ENCODE results near the gene ABCG2. TPM values are rescaled to one million over a fixed set of nuclear protein-coding genes. Genes with fewer than 3 reads are reported as not detected.
A peak's percentile ranks its signal among the peaks of the same experiment; 100 is the strongest.

ABCG2 gene
- polyA plus RNA-seq, 1 of the 3 experiments (the other 2 are of a cell fraction), result 0.02 TPM

- no peaks in the 10 kb centered on the region for H4K20me1 ChIP-seq (ENCODE audit: insufficient read depth)
- no peaks in the 10 kb centered on the region for H3F3A ChIP-seq (replicated peaks; ENCODE audit: insufficient read depth)
- ChIA-PET POLR2A (no interaction called here), CTCF (interaction anchor here (0.8 to 1.8 kb wide), 2 partner anchors 10 to 154 kb away, joined by 4 to 5 read pairs; no protein-coding TSS in a partner anchor)
- H3K4me2 ChIP-seq, result no peak overlapping the region
- H3K9ac ChIP-seq, result no peak overlapping the region
- H3K36me3 ChIP-seq (replicated peaks in 1 of 2; ENCODE audit: control insufficient read depth in 1 of 2, insufficient read depth in 2 of 2, low read length in 1 of 2), result peaks cover 61 to 71% of the 10 kb centered on the region in 2 experiments
- no peaks in the 10 kb centered on the region for H3K79me2 ChIP-seq (ENCODE audit: insufficient read depth)
- no peak for DNase-seq
- no peak overlapping the region for H2AFZ ChIP-seq (ENCODE audit: low read depth)
- 97% methylated on average over 3 of the region's 3 CpGs for WGBS (ENCODE audit: low lambda C conversion rate)
- TF ChIP-seq EZH2phosphoT487 (IDR thresholded peaks at IDR 0.05; ENCODE audit: borderline replicate concordance, low read depth) (no peak), YY1 (IDR thresholded peaks at IDR 0.05; ENCODE audit: low read depth) (no peak), NRF1 (IDR thresholded peaks at IDR 0.05; ENCODE audit: low read depth, low read length) (no peak), MXI1 (IDR thresholded peaks at IDR 0.05; ENCODE audit: low read depth, low read length) (no peak), PBX3 (IDR thresholded peaks at IDR 0.05) (no peak)
- no peak overlapping the region for H3K4me3 ChIP-seq (ENCODE audit: low read depth in 2 of 2, low read length in 1 of 2)
- no peaks in the 10 kb centered on the region for H3K9me3 ChIP-seq
- no peaks in the 10 kb centered on the region for H3K4me1 ChIP-seq (ENCODE audit: control insufficient read depth in 1 of 2, insufficient read depth in 2 of 2, low read depth in 1 of 2, low read length in 1 of 2)
- H3K27ac ChIP-seq (ENCODE audit: low read depth in 2 of 2, low read length in 1 of 2), result no peak overlapping the region
- no peaks in the 10 kb centered on the region for H3K9me2 ChIP-seq
- H3K27me3 ChIP-seq (ENCODE audit: insufficient read depth), result no peaks in the 10 kb centered on the region
Measured at GRCh38 chr4:88058295-88058694, 100.1 kb downstream of the ABCG2 start.

GRCh38 chr4:88054901-88055300 lies 103.5 kb downstream of the ABCG2 start:
- Histone ChIP-seq H3F3A (replicated peaks; ENCODE audit: insufficient read depth) (no peaks in the 10 kb centered on the region), H2AFZ (ENCODE audit: low read depth) (no peak overlapping the region), H3K79me2 (ENCODE audit: insufficient read depth) (no peaks in the 10 kb centered on the region), H3K9ac (no peak overlapping the region), H3K27ac (ENCODE audit: low read depth in 2 of 2, low read length in 1 of 2) (no peak overlapping the region), H3K36me3 (replicated peaks in 1 of 2; ENCODE audit: control insufficient read depth in 1 of 2, insufficient read depth in 2 of 2, low read length in 1 of 2) (peaks cover 72 to 75% of the 10 kb centered on the region in 2 experiments), H3K4me2 (no peak overlapping the region), H3K4me1 (ENCODE audit: control insufficient read depth in 1 of 2, insufficient read depth in 2 of 2, low read depth in 1 of 2, low read length in 1 of 2) (no peaks in the 10 kb centered on the region), H3K4me3 (ENCODE audit: low read depth in 2 of 2, low read length in 1 of 2) (no peak overlapping the region), H3K9me2 (no peaks in the 10 kb centered on the region), H3K27me3 (ENCODE audit: insufficient read depth) (no peaks in the 10 kb centered on the region), H4K20me1 (ENCODE audit: insufficient read depth) (no peaks in the 10 kb centered on the region), H3K9me3 (no peaks in the 10 kb centered on the region)
- WGBS (ENCODE audit: low lambda C conversion rate), result 83% methylated on average over 3 of the region's 3 CpGs
- ChIA-PET POLR2A (no interaction called here), CTCF (interaction anchor here (0.6 to 1.7 kb wide), 6 partner anchors 10 to 460 kb away, joined by 3 to 16 read pairs (median 4); no protein-coding TSS in a partner anchor)
- peak; percentile 20 for DNase-seq
- TF ChIP-seq RFX5 (IDR thresholded peaks at IDR 0.05; ENCODE audit: low read length) (no peak), SMC3 (IDR thresholded peaks at IDR 0.05; ENCODE audit: low read depth, low read length) (peak; percentile 60), CHD2 (IDR thresholded peaks at IDR 0.05; ENCODE audit: low read length, partially characterized antibody) (no peak), CTCF (IDR thresholded peaks at IDR 0.05) (peak; percentile 59), RAD21 (IDR thresholded peaks at IDR 0.05; ENCODE audit: low read length) (peak; percentile 68)
